GM12878 (cell line): ENCODE results near the gene IDH3A. TPM values are rescaled to one million over a fixed set of nuclear protein-coding genes. Genes with fewer than 3 reads are reported as not detected.

ENCODE experiments used
- ATAC-seq: fragments of 200-7000 bp; cut with Tn5 transposase; 3 replicates; pipeline ENCODE4 v1.9.1; 2020; ENCODE audit warnings: mild to moderate bottlenecking, moderate library complexity
- BruUV-seq: library from RNA; stranded (reverse); fragments of 400-500 nt; replicated peaks from 2 replicates; lab custom pipeline; 2021; lab: Mats Ljungman, UMichigan
- CTCF ChIA-PET: fragments of 300-600 bp; sonication (Branson Sonifier 250); formaldehyde crosslinking; extraction: SDS; loops from one replicate; lab custom pipeline; 2021; ENCODE audit warnings: inconsistent platforms; lab: Yijun Ruan, JAX
- POLR2A ChIA-PET: fragments of 350-600 bp; formaldehyde crosslinking; extraction: SDS; loops from one replicate; lab custom pipeline; 2021; ENCODE audit warnings: inconsistent platforms; lab: Charles Lee
- RAD21 ChIA-PET: fragments of 300-600 bp; sonication (Branson Sonifier 250); formaldehyde crosslinking; loops from one replicate; lab custom pipeline; 2023; ENCODE audit warnings: antibody characterized with exemption; ENCODE audit not compliant: unreplicated experiment; lab: Charles Lee
- SMC1A ChIA-PET: fragments of 300-600 bp; sonication (Branson Sonifier 250); formaldehyde crosslinking; loops from one replicate; lab custom pipeline; 2023; ENCODE audit not compliant: unreplicated experiment, uncharacterized antibody; lab: Charles Lee
- DNase-seq: peaks from one replicate; pipeline ENCODE4 v3.0.0-alpha.2; 2011; ENCODE audit warnings: low read depth, low spot score
- FAIRE-seq: peaks from 3 replicates; lab custom pipeline; 2011; peaks lifted over from hg19 to GRCh38; lab: Jason Lieb, UNC
- H2AFZ ChIP-seq: 2 replicates; pipeline ENCODE4 v1.6.0; 2011; ENCODE audit warnings: low read depth, low read length, control low read depth; ENCODE audit not compliant: control insufficient read depth
- H3K27ac ChIP-seq: 2 replicates; pipeline ENCODE4 v1.5.1; 2011; ENCODE audit warnings: control low read depth; ENCODE audit not compliant: control insufficient read depth, insufficient read depth
- H3K27me3 ChIP-seq, 2 experiments: replicated peaks in 1 of 2; 2 replicates each; pipeline versions ENCODE4 v1.6.0 to v1.6.1; 2011; ENCODE audit warnings: low read length in 1 of 2; ENCODE audit not compliant: control insufficient read depth in 2 of 2, insufficient read depth in 2 of 2
- H3K36me3 ChIP-seq, 2 experiments: 2 replicates each; pipeline ENCODE4 v1.5.1; 2011; ENCODE audit warnings: low read length in 1 of 2; ENCODE audit not compliant: control insufficient read depth in 2 of 2, insufficient read depth in 2 of 2
- H3K4me1 ChIP-seq: 2 replicates; pipeline ENCODE4 v1.6.1; 2011; ENCODE audit warnings: mild to moderate bottlenecking, low read length, moderate library complexity, mixed read lengths; ENCODE audit not compliant: control insufficient read depth, insufficient read depth
- H3K4me2 ChIP-seq: 2 replicates; pipeline ENCODE4 v1.6.0; 2011; ENCODE audit warnings: control low read depth; ENCODE audit not compliant: control insufficient read depth, insufficient read depth
- H3K4me3 ChIP-seq: fragments of 200-600 bp; sonication (generic); 2 replicates; pipeline ENCODE4 v1.5.1; 2016
- H3K79me2 ChIP-seq: 2 replicates; pipeline ENCODE4 v1.6.0; 2011; ENCODE audit warnings: low read length; ENCODE audit not compliant: control insufficient read depth, insufficient read depth
- H3K9ac ChIP-seq: 2 replicates; pipeline ENCODE4 v1.8.0; 2011; ENCODE audit warnings: low read length, control low read depth, mixed read lengths; ENCODE audit not compliant: control insufficient read depth, insufficient read depth
- H3K9me3 ChIP-seq: replicated peaks from 3 replicates; pipeline ENCODE4 v1.5.1; 2011; ENCODE audit warnings: mild to moderate bottlenecking, low read length; ENCODE audit not compliant: control insufficient read depth, insufficient read depth
- H4K20me1 ChIP-seq: 2 replicates; pipeline ENCODE4 v1.6.0; 2011; ENCODE audit not compliant: control insufficient read depth, insufficient read depth
- E4F1 ChIP-seq: fragments of 450-650 bp; IDR thresholded peaks from 2 replicates; pipeline ENCODE4 v1.6.1; 2018; ENCODE audit warnings: borderline replicate concordance, mild to moderate bottlenecking; ENCODE audit not compliant: partially characterized antibody
- EP300 ChIP-seq, 2 experiments: fragments of 150-350 bp in 1 of 2; IDR thresholded peaks; 2 replicates each; pipeline ENCODE4 v1.6.1; 2011 to 2012; ENCODE audit warnings: low read depth in 2 of 2, low read length in 2 of 2, borderline replicate concordance in 1 of 2, improper control_type of control experiment in 1 of 2, inconsistent platforms in 1 of 2; ENCODE audit not compliant: control insufficient read depth in 1 of 2
- IKZF2 ChIP-seq, 2 experiments: fragments of 450-650 bp; IDR thresholded peaks; 2 replicates each; pipeline ENCODE4 v1.6.1; 2017; ENCODE audit warnings: mild to moderate bottlenecking in 2 of 2, moderate library complexity in 2 of 2
- RCOR1 ChIP-seq: conservative IDR thresholded peaks from 2 replicates; pipeline ENCODE4 v1.6.1; 2012; ENCODE audit warnings: low read depth, low read length, improper control_type of control experiment
- TCF7 ChIP-seq: IDR thresholded peaks from 2 replicates; pipeline ENCODE4 v1.6.1; 2014; ENCODE audit warnings: antibody characterized with exemption, borderline replicate concordance
- ZNF217 ChIP-seq: fragments of 450-650 bp; IDR thresholded peaks from 2 replicates; pipeline ENCODE4 v1.6.1; 2017; ENCODE audit warnings: antibody characterized with exemption, mild to moderate bottlenecking
- ZNF24 ChIP-seq: fragments of 450-650 bp; IDR thresholded peaks from 2 replicates; pipeline ENCODE4 v1.6.1; 2017; ENCODE audit warnings: antibody characterized with exemption, mild to moderate bottlenecking
- in situ Hi-C: fragments of 300-500 bp; cut with MboI; formaldehyde crosslinking; loops from 9 replicates; pipeline ENCODE4 v1.14.3; 2018; ENCODE audit warnings: mixed read lengths
- intact Hi-C: fragments of 100-400 bp; cut with micrococcal nuclease; formaldehyde crosslinking; loops from one replicate; pipeline ENCODE4 v1.14.2; 2022; ENCODE audit not compliant: unreplicated experiment
- polyA plus RNA-seq, 11 experiments: library from polyadenylated mRNA; depleted of rRNA in 4 of 11; unstranded in 6 of 11; stranded (reverse) in 5 of 11; fragments of >200 nt; fragmentation: Nextera tagmentation in 4 of 11; fragmentation: Illumina TruSeq in 1 of 11; extraction: Ambion mirVana in 4 of 11; extraction: Trizol in 1 of 11; gene quantifications; 1 replicate in 1 of 11; 2 replicates in 10 of 11; pipeline versions ENCODE4 v1.2.1 to v1.2.3, GENCODE V29; 2011 to 2016; ENCODE audit warnings: inconsistent platforms in 2 of 11, missing spikeins in 2 of 11, low read depth in 1 of 11
- total RNA-seq, 4 experiments: library from RNA; depleted of rRNA in 3 of 4; stranded (reverse); fragments of >200 nt in 3 of 4; fragmentation: Illumina TruSeq in 1 of 4; extraction: Trizol in 1 of 4; gene quantifications; 2 replicates each; pipeline versions ENCODE4 v1.2.1 to v1.2.3, GENCODE V29; 2013 to 2021

Gene IDH3A
- total and polyA plus RNA-seq, 10 of the 15 experiments (the other 5 are each of a cell fraction or from before 2014, with no cell fraction given), result 83.9 to 254 (median 195) TPM

- TF ChIP-seq E4F1 (no peak), TCF7 (no peak), EP300 (IDR thresholded peaks at IDR 0.05; ENCODE audit: borderline replicate concordance in 1 of 2, control insufficient read depth in 1 of 2, low read depth in 2 of 2, low read length in 2 of 2) (no peak)
These were observed 9.6 kb upstream of the IDH3A start (continued) for GRCh38 chr15:78139578-78139977.

GRCh38 chr15:78140292-78140691 is 8.9 kb upstream of the IDH3A start:
- Histone ChIP-seq H3K79me2 (no peaks in the 10 kb centered on the region), H3K9ac (no peak overlapping the region), H3K4me1 (no peaks in the 10 kb centered on the region), H4K20me1 (no peaks in the 10 kb centered on the region), H3K27ac (no peak overlapping the region), H3K27me3 (no peaks in the 10 kb centered on the region), H2AFZ (no peak overlapping the region), H3K4me3 (no peak overlapping the region), H3K36me3 (no peaks in the 10 kb centered on the region), H3K9me3 (no peaks in the 10 kb centered on the region), H3K4me2 (no peak overlapping the region)
- CTCF ChIA-PET, result interaction anchor here (1.0 to 7.6 kb wide), 3 partner anchors 11 to 101 kb away, joined by 3 to 70 read pairs (median 10); no protein-coding TSS in a partner anchor
- ATAC-seq (no peak), DNase-seq (no peak), FAIRE-seq (no peak)
- POLR2A ChIA-PET, result interaction anchor here (0.9 to 2.0 kb wide), 2 partner anchors 8 to 30 kb away, joined by 3 to 9 read pairs; no protein-coding TSS in a partner anchor
- TF ChIP-seq RCOR1 (no peak), ZNF217 (no peak), IKZF2 (IDR thresholded peaks at IDR 0.05) (no peak), ZNF24 (no peak)
- RAD21 ChIA-PET, result interaction anchor here (1.4 to 4.2 kb wide), 2 partner anchors 45 to 55 kb away, joined by 4 to 13 read pairs; no protein-coding TSS in a partner anchor
- no TSS peak for BruUV-seq
- in situ Hi-C loops, result no loop called here
- intact Hi-C loops, result no loop called here
- SMC1A ChIA-PET, result interaction anchor here (0.6 to 3.2 kb wide), 6 partner anchors 8 to 55 kb away, joined by 3 to 18 read pairs (median 3); no protein-coding TSS in a partner anchor
